ENCODE data around the gene GDF7.

The GDF7 gene

DNA sequence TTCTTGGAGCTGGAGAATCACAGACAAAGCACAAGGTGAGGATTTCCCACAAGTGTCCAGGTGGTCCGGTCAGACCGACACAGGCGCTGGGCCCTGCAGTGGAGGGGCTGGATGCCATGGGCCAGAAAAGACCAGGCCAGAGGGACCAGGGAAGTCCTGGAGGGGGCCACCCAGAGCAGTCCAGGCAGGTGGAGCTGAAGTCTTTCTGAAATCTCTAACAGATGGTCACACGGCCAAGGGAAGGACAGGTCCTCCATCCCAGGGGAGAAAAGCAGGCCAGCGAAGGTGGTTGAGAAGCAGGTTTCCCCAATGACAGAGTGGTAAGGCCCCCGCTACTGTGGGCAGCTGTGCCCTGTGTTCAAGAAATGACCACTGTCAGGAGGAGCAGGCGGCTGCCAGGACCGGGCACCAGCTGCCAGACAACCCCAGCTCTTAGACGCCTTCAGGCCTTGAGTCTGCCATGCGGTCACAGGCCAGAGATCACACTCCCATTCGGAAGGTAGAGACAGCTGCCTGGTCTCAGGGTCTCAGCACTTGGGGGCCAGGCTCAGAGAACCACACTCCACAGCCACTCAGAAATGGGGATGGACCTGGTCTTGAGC, 42.0 kb upstream of the GDF7 start:
- Histone ChIP-seq H3K9me3 (ENCODE audit: control insufficient read depth, insufficient read depth, low read length) (no peaks in the 10 kb centered on the region), H3K36me3 (ENCODE audit: insufficient read depth, low read length) (no peaks in the 10 kb centered on the region), H3K9ac (ENCODE audit: low read depth, low read length) (no peak overlapping the region), H3K4me1 (ENCODE audit: insufficient read depth, low read length) (no peaks in the 10 kb centered on the region)

DNA sequence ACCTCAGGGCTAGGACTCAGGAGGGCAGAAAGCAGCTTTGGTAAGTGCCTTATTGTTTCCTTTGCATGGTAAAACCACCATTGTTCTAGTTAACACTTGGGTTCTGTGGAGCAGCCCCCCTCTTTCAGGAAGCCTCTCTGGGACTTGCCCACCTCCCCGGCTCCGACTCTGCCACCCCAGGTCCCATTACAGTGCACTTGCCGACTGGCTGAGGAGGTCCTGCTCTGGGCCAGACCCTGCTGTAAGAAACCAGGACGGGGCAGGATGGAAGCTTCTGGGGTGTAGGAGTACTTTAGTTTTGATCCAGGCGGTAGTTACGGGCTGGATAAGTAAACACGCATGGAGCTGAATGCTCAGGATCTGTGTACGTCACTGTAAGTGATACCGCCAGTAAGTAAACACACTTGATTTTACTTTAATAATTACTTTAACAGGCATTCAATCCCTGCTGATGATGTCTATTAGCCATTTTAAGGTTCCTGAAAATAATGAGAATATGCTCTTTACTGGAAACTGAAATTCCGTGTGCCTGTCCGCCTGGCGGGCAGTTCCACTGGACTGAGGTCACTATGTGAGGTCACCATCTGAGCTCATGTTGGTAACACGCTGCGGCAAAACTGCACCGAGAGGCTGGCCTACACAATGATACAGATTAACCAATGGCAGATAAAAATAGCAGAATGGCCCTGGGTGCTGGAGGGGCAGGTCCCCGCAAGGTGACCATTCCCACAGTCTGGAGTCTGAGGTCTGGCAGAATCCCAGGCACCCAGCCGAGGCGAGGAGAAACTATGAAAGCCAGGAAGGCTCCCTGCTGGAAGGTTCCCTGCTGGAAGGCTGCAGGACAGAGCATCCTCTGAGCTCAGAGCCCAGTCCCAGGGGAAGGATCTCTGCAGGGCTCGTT, 41.2 kb upstream of the GDF7 start:
- no peaks in the 10 kb centered on the region for H3K9me3 ChIP-seq (ENCODE audit: control insufficient read depth, insufficient read depth, low read length)
- no peak overlapping the region for H3K9ac ChIP-seq (ENCODE audit: low read depth, low read length)
- no peaks in the 10 kb centered on the region for H3K36me3 ChIP-seq (ENCODE audit: insufficient read depth, low read length)
- no peaks in the 10 kb centered on the region for H3K4me1 ChIP-seq (ENCODE audit: insufficient read depth, low read length)

DNA sequence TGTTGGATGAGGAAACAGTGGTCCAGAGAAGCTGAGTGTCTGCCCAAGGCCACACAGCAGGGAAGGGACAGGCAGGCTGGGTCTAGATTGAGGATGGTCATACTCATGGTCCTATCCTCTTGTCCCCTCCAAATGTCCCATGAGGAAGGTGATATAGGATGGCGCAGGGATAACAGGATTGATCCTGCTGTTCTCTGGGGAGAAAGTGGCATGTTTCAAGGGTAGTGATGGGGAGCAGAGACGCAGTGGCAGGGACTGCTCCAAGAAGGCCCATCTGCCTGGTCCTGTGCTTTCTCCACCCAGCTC, 40.6 kb upstream of the GDF7 start:
- Histone ChIP-seq H3K4me1 (ENCODE audit: insufficient read depth, low read length) (no peaks in the 10 kb centered on the region), H3K36me3 (ENCODE audit: insufficient read depth, low read length) (no peaks in the 10 kb centered on the region), H3K9ac (ENCODE audit: low read depth, low read length) (no peak overlapping the region), H3K9me3 (ENCODE audit: control insufficient read depth, insufficient read depth, low read length) (no peaks in the 10 kb centered on the region)

- Histone ChIP-seq H3K4me1 (ENCODE audit: insufficient read depth, low read length) (no peaks in the 10 kb centered on the region), H3K36me3 (ENCODE audit: insufficient read depth, low read length) (no peaks in the 10 kb centered on the region), H3K9ac (ENCODE audit: low read depth, low read length) (no peak overlapping the region), H3K9me3 (ENCODE audit: control insufficient read depth, insufficient read depth, low read length) (no peaks in the 10 kb centered on the region)
Observed at GRCh38 chr2:20626698-20627513, 40.0 kb upstream of the GDF7 start.

DNA sequence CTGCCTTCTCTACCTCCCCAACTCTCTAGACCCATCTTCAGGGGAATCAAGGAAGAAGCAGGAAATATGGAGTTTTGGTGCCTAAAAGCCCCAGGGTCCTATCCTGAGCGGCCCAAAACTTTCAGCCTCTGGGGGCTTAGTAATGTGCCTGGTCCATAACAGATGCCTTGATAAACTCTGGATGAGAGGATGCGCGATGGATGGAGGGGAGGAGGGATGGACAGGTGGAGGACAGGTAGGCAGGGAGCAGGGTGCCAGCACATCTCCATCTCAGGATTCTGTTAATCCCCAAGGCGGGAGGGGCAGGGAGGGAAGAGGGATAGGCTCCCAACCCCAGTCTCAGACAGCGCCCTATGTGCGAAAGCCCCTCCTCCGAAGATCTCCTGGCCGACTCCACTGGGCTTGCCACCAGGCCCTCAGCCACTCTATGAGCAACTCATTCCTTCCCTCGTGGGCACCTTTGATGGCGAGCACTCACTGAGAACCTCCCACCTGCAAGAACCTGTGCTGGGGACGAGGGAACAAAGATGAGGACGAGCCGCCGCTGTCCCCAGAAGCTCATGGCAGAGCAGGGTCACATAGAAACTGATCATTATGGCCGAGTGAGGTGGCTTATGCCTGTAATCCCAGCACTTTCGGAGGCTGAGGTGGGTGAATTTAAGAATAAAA, 39.1 kb upstream of the GDF7 start:
- Histone ChIP-seq H3K9me3 (ENCODE audit: control insufficient read depth, insufficient read depth, low read length) (no peaks in the 10 kb centered on the region), H3K4me1 (ENCODE audit: insufficient read depth, low read length) (no peaks in the 10 kb centered on the region), H3K36me3 (ENCODE audit: insufficient read depth, low read length) (no peaks in the 10 kb centered on the region), H3K9ac (ENCODE audit: low read depth, low read length) (no peak overlapping the region)

DNA sequence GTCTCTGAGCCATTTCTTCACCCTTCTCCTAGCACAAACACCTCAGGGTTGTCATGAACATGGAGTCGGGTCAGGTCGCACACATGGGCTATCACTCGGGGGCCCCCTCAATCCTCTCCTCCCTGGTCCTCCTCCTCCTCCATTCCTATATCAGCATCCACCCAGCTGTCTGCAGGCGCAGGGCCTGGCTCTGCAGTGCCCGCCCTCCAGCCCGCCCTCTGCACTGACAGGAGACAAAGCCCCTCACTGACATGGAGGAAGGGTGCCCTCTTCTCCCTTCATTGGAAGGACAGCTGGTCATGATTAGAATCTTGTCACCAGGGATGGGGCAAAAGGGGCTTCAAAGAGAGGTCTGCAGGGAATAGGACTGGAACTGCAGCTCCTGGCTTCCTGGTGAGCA, 37.8 kb upstream of the GDF7 start:
- Histone ChIP-seq H3K36me3 (ENCODE audit: insufficient read depth, low read length) (no peaks in the 10 kb centered on the region), H3K4me1 (ENCODE audit: insufficient read depth, low read length) (no peaks in the 10 kb centered on the region; the same call in 1 of the 2 replicates)

DNA sequence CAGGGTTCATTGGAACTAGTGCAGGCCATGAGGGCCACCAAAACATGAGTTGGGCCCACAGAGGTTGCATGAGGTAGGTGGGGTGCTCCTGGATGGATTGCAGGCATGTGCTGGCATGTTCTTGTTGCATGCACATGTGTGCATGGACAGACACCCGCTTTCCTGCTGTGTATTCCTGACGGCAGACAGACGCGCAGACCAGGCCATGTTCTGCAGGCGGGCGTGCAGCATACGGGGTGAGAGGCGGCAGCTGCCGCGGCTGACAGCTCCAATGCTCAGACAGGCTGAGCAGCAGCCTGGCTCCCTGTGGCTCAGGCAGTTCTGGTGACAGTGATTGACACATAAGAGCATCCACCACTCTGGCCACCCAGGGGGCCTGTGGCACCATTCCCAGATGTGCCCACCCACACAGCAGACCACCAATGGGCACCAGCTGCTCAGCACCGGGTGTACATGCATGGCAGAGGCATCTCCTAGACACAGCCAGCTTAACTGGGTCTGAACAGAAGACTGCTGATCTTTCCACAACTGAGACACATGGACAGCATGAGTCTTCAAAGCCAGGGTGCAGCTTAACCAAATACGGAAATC, 37.3 kb upstream of the GDF7 start:
- no peaks in the 10 kb centered on the region for H3K9me3 ChIP-seq (ENCODE audit: control insufficient read depth, insufficient read depth, low read length)
- H3K9ac ChIP-seq (ENCODE audit: low read depth, low read length) = no peak overlapping the region
- H3K4me1 ChIP-seq (ENCODE audit: insufficient read depth, low read length) = no peaks in the 10 kb centered on the region; the same call in 1 of the 2 replicates
- no peaks in the 10 kb centered on the region for H3K36me3 ChIP-seq (ENCODE audit: insufficient read depth, low read length)

More for the DNA sequence above, 37.8 kb upstream of the GDF7 start:
- Histone ChIP-seq H3K9me3 (ENCODE audit: control insufficient read depth, insufficient read depth, low read length) (no peaks in the 10 kb centered on the region), H3K9ac (ENCODE audit: low read depth, low read length) (no peak overlapping the region)

GRCh38 chr2:20630967-20631366, 36.0 kb upstream of the GDF7 start:
- no peak overlapping the region for H3K9ac ChIP-seq (ENCODE audit: low read depth, low read length)
- peaks cover 7% of the 10 kb centered on the region for H3K4me1 ChIP-seq (ENCODE audit: insufficient read depth, low read length)
- no peaks in the 10 kb centered on the region for H3K9me3 ChIP-seq (ENCODE audit: control insufficient read depth, insufficient read depth, low read length)
- no peaks in the 10 kb centered on the region for H3K36me3 ChIP-seq (ENCODE audit: insufficient read depth, low read length)

DNA sequence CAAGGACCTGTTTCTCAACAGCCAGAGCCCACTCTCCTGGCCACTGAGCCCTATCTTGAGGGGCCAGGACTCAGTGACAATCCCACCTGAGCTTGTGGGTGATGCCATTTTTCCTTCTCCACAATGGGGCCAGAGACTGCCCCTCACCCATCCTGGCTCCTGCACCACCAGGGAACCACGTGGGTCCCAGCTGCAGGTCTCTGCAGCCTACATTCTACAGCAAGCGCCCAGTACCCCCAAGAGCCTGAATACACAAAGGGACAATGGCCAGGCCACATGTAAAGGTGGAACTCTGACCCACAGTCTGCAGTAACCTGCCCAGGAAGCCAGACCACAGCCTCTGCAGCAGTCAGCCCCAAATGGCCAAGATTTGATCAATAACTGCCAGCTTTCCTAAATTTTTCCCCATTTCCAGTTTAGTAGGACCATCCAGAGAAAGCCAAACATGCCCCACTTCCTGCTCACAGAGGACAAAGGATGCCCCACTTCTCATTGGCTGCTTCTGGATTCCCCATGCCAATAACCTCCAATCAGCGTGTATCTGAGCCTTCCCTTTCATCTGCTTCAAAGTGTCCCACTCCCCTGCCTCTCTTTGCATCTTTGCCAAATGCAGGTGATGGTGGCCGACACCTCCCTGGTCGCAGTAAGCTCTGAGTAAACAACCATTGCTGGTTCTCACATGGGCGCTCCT, 35.2 kb upstream of the GDF7 start:
- Histone ChIP-seq H3K4me1 (ENCODE audit: insufficient read depth, low read length) (peaks cover 7% of the 10 kb centered on the region), H3K9me3 (ENCODE audit: control insufficient read depth, insufficient read depth, low read length) (no peaks in the 10 kb centered on the region), H3K9ac (ENCODE audit: low read depth, low read length) (no peak overlapping the region), H3K36me3 (ENCODE audit: insufficient read depth, low read length) (no peaks in the 10 kb centered on the region)

DNA sequence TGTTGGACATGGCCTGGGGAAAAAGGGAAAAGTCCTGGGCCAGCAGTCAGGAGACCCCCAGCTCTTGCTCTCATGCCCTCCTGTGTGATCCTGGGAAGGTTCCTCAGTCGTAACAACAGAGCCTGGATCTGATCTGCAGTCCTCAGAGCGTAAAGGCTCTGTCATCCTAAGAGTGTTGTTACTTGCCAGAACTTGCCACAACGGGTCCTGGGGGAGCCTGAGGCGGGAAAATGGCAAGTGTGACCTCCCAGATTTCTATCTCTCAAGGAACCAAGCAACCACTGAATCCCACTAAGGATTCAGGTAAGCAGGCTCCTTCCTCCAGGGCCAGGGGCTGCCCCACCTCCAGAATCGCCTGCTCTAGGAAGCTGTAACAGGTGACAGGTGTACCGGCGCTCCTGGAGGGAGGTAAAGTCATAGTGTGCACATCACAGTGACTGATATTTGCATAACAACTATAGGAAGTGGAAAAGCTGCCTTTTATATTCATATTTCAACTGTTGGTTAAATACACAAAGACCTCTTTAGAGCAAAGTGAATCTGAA, 34.4 kb upstream of the GDF7 start:
- Histone ChIP-seq H3K36me3 (ENCODE audit: insufficient read depth, low read length) (no peaks in the 10 kb centered on the region), H3K9me3 (ENCODE audit: control insufficient read depth, insufficient read depth, low read length) (no peaks in the 10 kb centered on the region)

DNA sequence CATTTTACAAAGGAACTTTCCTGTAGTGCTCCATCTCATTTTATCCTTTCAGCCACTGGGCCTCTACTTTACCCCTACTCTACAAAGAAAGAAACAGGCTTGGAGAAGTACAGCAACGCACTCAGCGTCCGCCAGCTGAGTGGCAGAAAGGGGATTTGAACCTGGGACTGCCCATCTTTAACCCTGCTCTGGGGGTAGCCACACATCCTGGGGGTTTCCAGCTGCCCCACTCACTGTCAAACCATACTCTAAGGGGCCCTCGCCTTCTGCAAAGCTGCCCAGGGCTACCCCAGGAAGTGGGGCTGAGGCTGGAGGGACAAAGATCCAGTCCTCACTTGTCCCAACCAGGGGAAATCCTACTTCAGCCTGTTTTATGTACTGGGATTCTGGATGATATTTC, 33.9 kb upstream of the GDF7 start:
- H3K4me1 ChIP-seq (ENCODE audit: insufficient read depth, low read length) = peaks cover 7% of the 10 kb centered on the region
- H3K9ac ChIP-seq (ENCODE audit: low read depth, low read length) = no peak overlapping the region
- H3K36me3 ChIP-seq (ENCODE audit: insufficient read depth, low read length) = no peaks in the 10 kb centered on the region
- H3K9me3 ChIP-seq (ENCODE audit: control insufficient read depth, insufficient read depth, low read length) = no peaks in the 10 kb centered on the region

More for the DNA sequence above, 34.4 kb upstream of the GDF7 start:
- Histone ChIP-seq H3K4me1 (ENCODE audit: insufficient read depth, low read length) (peaks cover 7% of the 10 kb centered on the region), H3K9ac (ENCODE audit: low read depth, low read length) (no peak overlapping the region)

DNA sequence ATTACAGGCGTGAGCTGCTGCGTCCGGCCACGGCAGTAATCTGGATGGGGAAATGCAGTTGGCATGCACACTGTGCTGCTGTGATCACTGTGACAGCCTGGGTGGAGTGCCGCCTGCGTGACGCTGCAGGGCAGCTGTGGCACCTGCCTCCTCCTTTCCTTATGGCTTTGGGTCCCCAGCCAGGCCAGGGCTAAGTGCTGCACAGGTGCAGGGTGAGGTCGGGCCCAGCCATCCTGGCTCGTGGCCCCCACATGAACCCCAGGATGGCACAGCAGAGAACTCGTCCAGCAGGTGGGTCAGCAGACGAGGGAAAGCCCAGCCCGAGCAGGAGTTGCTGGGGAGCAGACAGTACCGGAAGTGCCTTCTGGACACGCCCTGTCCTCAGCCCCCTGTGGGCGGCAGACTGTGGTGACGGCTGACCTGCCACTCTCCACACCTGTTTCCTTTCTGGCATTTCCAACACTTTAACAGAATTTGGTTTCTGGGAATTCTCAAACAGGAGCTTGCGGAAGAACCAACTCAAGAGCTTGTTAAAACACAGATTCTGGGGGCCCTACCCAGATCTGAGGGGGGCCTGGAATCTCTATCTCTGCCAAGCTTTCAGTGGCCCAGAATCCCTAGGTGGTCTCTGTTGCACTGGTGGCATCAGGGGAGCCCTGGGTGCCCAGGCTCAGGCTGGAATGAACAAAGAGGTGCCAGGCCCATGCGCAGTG, 33.0 kb upstream of the GDF7 start:
- H3K4me1 ChIP-seq (ENCODE audit: insufficient read depth, low read length) = peaks cover 7% of the 10 kb centered on the region
- H3K9ac ChIP-seq (ENCODE audit: low read depth, low read length) = no peak overlapping the region
- H3K9me3 ChIP-seq (ENCODE audit: control insufficient read depth, insufficient read depth, low read length) = no peaks in the 10 kb centered on the region
- no peaks in the 10 kb centered on the region for H3K36me3 ChIP-seq (ENCODE audit: insufficient read depth, low read length)

All from ES-I3 (cell line).